SJSA1 (cell line): ENCODE results near the gene GABRR3. TPM values are rescaled to one million over a fixed set of nuclear protein-coding genes. Genes with fewer than 3 reads are reported as not detected.

Source experiments
- DNase-seq, 2 experiments: peaks; one replicate each; pipeline ENCODE4 v3.0.0-alpha.2; 2015 to 2020; ENCODE audit warnings: low spot score in 2 of 2, low read depth in 1 of 2
- H3K27ac ChIP-seq: fragments of 250-450 bp; sonication (Bioruptor Pico); 2 replicates; pipeline ENCODE4 v1.5.1; 2020; ENCODE audit warnings: mild to moderate bottlenecking, moderate library complexity
- H3K27me3 ChIP-seq: fragments of 250-450 bp; sonication (Bioruptor Pico); replicated peaks from 2 replicates; pipeline ENCODE4 v1.5.1; 2020; ENCODE audit warnings: mild to moderate bottlenecking, moderate library complexity
- H3K36me3 ChIP-seq: fragments of 250-450 bp; sonication (Bioruptor Pico); 2 replicates; pipeline ENCODE4 v1.5.1; 2020; ENCODE audit warnings: mild to moderate bottlenecking
- H3K4me1 ChIP-seq: fragments of 250-450 bp; sonication (Bioruptor Pico); replicated peaks from 2 replicates; pipeline ENCODE4 v1.6.1; 2021; ENCODE audit warnings: mild to moderate bottlenecking
- H3K4me3 ChIP-seq: fragments of 250-450 bp; sonication (Bioruptor Pico); 2 replicates; pipeline ENCODE4 v1.5.1; 2020; ENCODE audit warnings: mild to moderate bottlenecking
- H3K9me3 ChIP-seq: fragments of 250-450 bp; sonication (Bioruptor Pico); replicated peaks from 2 replicates; pipeline ENCODE4 v1.5.1; 2020; ENCODE audit warnings: mild to moderate bottlenecking
- total RNA-seq: library from RNA; depleted of rRNA; stranded (reverse); fragments of >200 nt; shearing (Covaris generic); gene quantifications from 2 replicates; pipeline ENCODE4 v1.2.3, GENCODE V29; 2014; rRNA removed

Gene GABRR3
- total RNA-seq: not detected in 2 replicates

- H3K27ac ChIP-seq: no peak within 1 kb of the TSS
- no peaks in the 10 kb centered on the region; the same call in 1 of the 2 replicates for H3K4me1 ChIP-seq
- H3K27me3 ChIP-seq: peaks cover 10% of the 10 kb centered on the region
- H3K4me3 ChIP-seq: no peak within 1 kb of the TSS
- no peaks in the 10 kb centered on the region for H3K9me3 ChIP-seq
- DNase-seq: no peak
- no peaks in the 10 kb centered on the region for H3K36me3 ChIP-seq
Measured at GRCh38 chr3:98035208-98035607, at the start of gene GABRR3. Gene GABRR3, minus strand, starts transcription at chr3:98035315. Its CDS starts 328 bp downstream, at chr3:98034987.

GRCh38 chr3:98073486-98073885 is 38.4 kb upstream of the GABRR3 start:
- Histone ChIP-seq H3K27ac (no peak overlapping the region), H3K4me1 (no peaks in the 10 kb centered on the region), H3K4me3 (no peak overlapping the region), H3K36me3 (no peaks in the 10 kb centered on the region), H3K27me3 (no peaks in the 10 kb centered on the region), H3K9me3 (no peaks in the 10 kb centered on the region)
- no peak for DNase-seq

- Histone ChIP-seq H3K36me3 (no peaks in the 10 kb centered on the region), H3K4me1 (no peaks in the 10 kb centered on the region), H3K9me3 (no peaks in the 10 kb centered on the region), H3K4me3 (no peak overlapping the region), H3K27ac (no peak overlapping the region), H3K27me3 (no peaks in the 10 kb centered on the region; the same call in 1 of the 2 replicates)
- DNase-seq: no peak
Measured at GRCh38 chr3:98070840-98071239, 35.7 kb upstream of the GABRR3 start.

- H3K4me1 ChIP-seq: no peaks in the 10 kb centered on the region
- H3K36me3 ChIP-seq: no peaks in the 10 kb centered on the region
- no peaks in the 10 kb centered on the region; the same call in 1 of the 2 replicates for H3K27me3 ChIP-seq
- H3K27ac ChIP-seq: no peak overlapping the region
- H3K4me3 ChIP-seq: no peak overlapping the region
- H3K9me3 ChIP-seq: no peaks in the 10 kb centered on the region
- no peak for DNase-seq
Measured at GRCh38 chr3:98068824-98069223, 33.7 kb upstream of the GABRR3 start.

GRCh38 chr3:98058244-98058960 is 23.3 kb upstream of the GABRR3 start:
- Histone ChIP-seq H3K27me3 (0 out of 2 replicates have a peak, but pooled peaks cover 2% of the 10 kb centered on the region), H3K9me3 (no peaks in the 10 kb centered on the region), H3K36me3 (no peaks in the 10 kb centered on the region), H3K27ac (no peak overlapping the region), H3K4me3 (no peak overlapping the region), H3K4me1 (no peaks in the 10 kb centered on the region)
- no peak for DNase-seq

GRCh38 chr3:98057631-98058030 is 22.5 kb upstream of the GABRR3 start:
- H3K36me3 ChIP-seq: no peaks in the 10 kb centered on the region
- no peak overlapping the region for H3K27ac ChIP-seq
- no peak overlapping the region for H3K4me3 ChIP-seq
- H3K4me1 ChIP-seq: no peaks in the 10 kb centered on the region
- 0 out of 2 replicates have a peak, but pooled peaks cover 2% of the 10 kb centered on the region for H3K27me3 ChIP-seq
- DNase-seq: no peak
- H3K9me3 ChIP-seq: no peaks in the 10 kb centered on the region

GRCh38 chr3:98056035-98056434 is 20.9 kb upstream of the GABRR3 start:
- Histone ChIP-seq H3K36me3 (no peaks in the 10 kb centered on the region), H3K4me1 (no peaks in the 10 kb centered on the region), H3K27me3 (0 out of 2 replicates have a peak, but pooled peaks cover 2% of the 10 kb centered on the region), H3K27ac (no peak overlapping the region), H3K9me3 (no peaks in the 10 kb centered on the region), H3K4me3 (no peak overlapping the region)
- DNase-seq: no peak

GRCh38 chr3:98049271-98049670 is 14.2 kb upstream of the GABRR3 start:
- H3K27ac ChIP-seq: no peak overlapping the region
- no peaks in the 10 kb centered on the region for H3K36me3 ChIP-seq
- DNase-seq: no peak
- H3K4me3 ChIP-seq: no peak overlapping the region
- H3K27me3 ChIP-seq: no peaks in the 10 kb centered on the region
- no peaks in the 10 kb centered on the region for H3K4me1 ChIP-seq
- no peaks in the 10 kb centered on the region for H3K9me3 ChIP-seq

GRCh38 chr3:98048586-98048985 is 13.5 kb upstream of the GABRR3 start:
- Histone ChIP-seq H3K4me1 (no peaks in the 10 kb centered on the region), H3K4me3 (no peak overlapping the region), H3K27me3 (no peaks in the 10 kb centered on the region), H3K9me3 (no peaks in the 10 kb centered on the region), H3K27ac (no peak overlapping the region), H3K36me3 (no peaks in the 10 kb centered on the region)
- DNase-seq: no peak

GRCh38 chr3:98041350-98041749 is 6.2 kb upstream of the GABRR3 start:
- no peak overlapping the region for H3K27ac ChIP-seq
- no peaks in the 10 kb centered on the region; the same call in 1 of the 2 replicates for H3K27me3 ChIP-seq

GRCh38 chr3:98039322-98040024 is 4.4 kb upstream of the GABRR3 start:
- H3K36me3 ChIP-seq: no peaks in the 10 kb centered on the region
- H3K27me3 ChIP-seq: peaks cover 10% of the 10 kb centered on the region
- no peak overlapping the region for H3K27ac ChIP-seq
- no peaks in the 10 kb centered on the region for H3K9me3 ChIP-seq
- H3K4me1 ChIP-seq: no peaks in the 10 kb centered on the region; the same call in 1 of the 2 replicates
- H3K4me3 ChIP-seq: no peak overlapping the region
- peak; percentile 54 to 88 for DNase-seq

More at GRCh38 chr3:98041350-98041749, 6.2 kb upstream of the GABRR3 start:
- Histone ChIP-seq H3K36me3 (no peaks in the 10 kb centered on the region), H3K9me3 (no peaks in the 10 kb centered on the region), H3K4me3 (no peak overlapping the region), H3K4me1 (no peaks in the 10 kb centered on the region; the same call in 1 of the 2 replicates)
- no peak for DNase-seq

- DNase-seq: no peak
- Histone ChIP-seq H3K27me3 (peaks cover 10% of the 10 kb centered on the region), H3K4me3 (no peak overlapping the region), H3K9me3 (no peaks in the 10 kb centered on the region), H3K36me3 (no peaks in the 10 kb centered on the region), H3K4me1 (no peaks in the 10 kb centered on the region; the same call in 1 of the 2 replicates), H3K27ac (no peak overlapping the region)
Measured at GRCh38 chr3:98038876-98039275, 3.8 kb upstream of the GABRR3 start.

GRCh38 chr3:98038286-98038685 is 3.2 kb upstream of the GABRR3 start:
- DNase-seq: no peak
- H3K27ac ChIP-seq: no peak overlapping the region
- H3K4me3 ChIP-seq: no peak overlapping the region
- H3K27me3 ChIP-seq: peaks cover 10% of the 10 kb centered on the region
- H3K4me1 ChIP-seq: no peaks in the 10 kb centered on the region; the same call in 1 of the 2 replicates
- no peaks in the 10 kb centered on the region for H3K9me3 ChIP-seq
- no peaks in the 10 kb centered on the region for H3K36me3 ChIP-seq

GRCh38 chr3:98034486-98034885 is 629 bp downstream of the GABRR3 start:
- Histone ChIP-seq H3K36me3 (no peaks in the 10 kb centered on the region), H3K4me1 (no peaks in the 10 kb centered on the region; the same call in 1 of the 2 replicates), H3K27me3 (peaks cover 10% of the 10 kb centered on the region), H3K9me3 (no peaks in the 10 kb centered on the region), H3K27ac (no peak overlapping the region), H3K4me3 (no peak overlapping the region)
- DNase-seq: no peak
